Activated CD4-positive, alpha-beta memory T cell treated with anti-CD3 and anti-CD28 coated beads, Interleukin-2, amount 10 ng/mL, durations not matched to agents 7 days and 5 days (primary cell): ENCODE results near the gene NLRP11. TPM values are rescaled to one million over a fixed set of nuclear protein-coding genes. Genes with fewer than 3 reads are reported as not detected.
"Not testable (repeated sequence)": the region's sequence is repeated elsewhere in the genome, so short reads cannot be mapped to it uniquely, and the experiment has no call there.

ENCODE experiments used
- CTCF ChIA-PET: fragments of 350-600 bp; sonication (Branson Sonifier 250); formaldehyde crosslinking; loops from one replicate; lab custom pipeline; 2021; ENCODE audit warnings: antibody characterized with exemption, inconsistent platforms; lab: Charles Lee
- POLR2A ChIA-PET: fragments of 350-600 bp; sonication (Branson Sonifier 250); formaldehyde crosslinking; loops from one replicate; lab custom pipeline; 2021; ENCODE audit warnings: antibody characterized with exemption; lab: Charles Lee
- DNase-seq: peaks from one replicate; pipeline ENCODE4 v3.0.0-alpha.2; 2020
- H3K27ac Mint-ChIP-seq: one replicate; pipeline ENCODE4 v1.8.0; 2021; ENCODE audit warnings: mild to moderate bottlenecking, mixed read lengths
- H3K27me3 Mint-ChIP-seq: one replicate; pipeline ENCODE4 v1.8.0; 2021; ENCODE audit warnings: mixed read lengths
- H3K36me3 Mint-ChIP-seq: one replicate; pipeline ENCODE4 v1.8.0; 2021; ENCODE audit warnings: low read depth, mixed read lengths
- H3K4me1 Mint-ChIP-seq: one replicate; pipeline ENCODE4 v1.8.0; 2021; ENCODE audit warnings: mixed read lengths
- H3K4me3 Mint-ChIP-seq: one replicate; pipeline ENCODE4 v1.8.0; 2021; ENCODE audit warnings: mild to moderate bottlenecking, mixed read lengths
- H3K9me3 Mint-ChIP-seq: one replicate; pipeline ENCODE4 v1.8.0; 2021; ENCODE audit warnings: mixed read lengths
- total RNA-seq, 2 experiments: library from RNA; stranded (reverse); gene quantifications; one replicate each; pipeline ENCODE4 v1.2.3, GENCODE V29; 2021

Gene NLRP11
- total RNA-seq, 2 experiments from 2014 or later: not detected

DNA sequence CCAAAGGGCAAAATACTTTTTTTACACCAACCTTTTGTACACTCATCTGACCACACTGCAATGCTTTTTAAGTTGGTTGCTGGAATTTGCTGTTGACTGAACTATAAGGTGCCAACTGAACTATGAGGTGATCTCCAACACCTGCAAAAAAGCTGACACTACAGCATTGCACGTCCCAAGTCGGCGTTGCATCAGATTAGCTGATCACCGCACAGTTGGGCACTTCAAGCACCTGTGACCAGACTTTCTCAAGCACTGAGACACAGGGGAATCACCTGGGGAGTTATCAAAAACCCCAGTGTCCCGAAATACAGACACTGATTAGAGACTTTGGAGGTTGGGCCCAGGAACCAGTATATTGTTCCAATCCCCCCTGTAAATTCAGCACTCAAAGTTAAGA lies 1.1 kb downstream of the NLRP11 start:
- CTCF ChIA-PET: no interaction called here
- POLR2A ChIA-PET: no interaction called here
- H3K4me1 Mint-ChIP-seq: no peaks in the 10 kb centered on the region
- no peak for DNase-seq
- no peaks in the 10 kb centered on the region for H3K36me3 Mint-ChIP-seq
- no peak overlapping the region for H3K4me3 Mint-ChIP-seq
- peaks cover 6% of the 10 kb centered on the region for H3K9me3 Mint-ChIP-seq
- H3K27me3 Mint-ChIP-seq: no peaks in the 10 kb centered on the region
- no peak overlapping the region for H3K27ac Mint-ChIP-seq

DNA sequence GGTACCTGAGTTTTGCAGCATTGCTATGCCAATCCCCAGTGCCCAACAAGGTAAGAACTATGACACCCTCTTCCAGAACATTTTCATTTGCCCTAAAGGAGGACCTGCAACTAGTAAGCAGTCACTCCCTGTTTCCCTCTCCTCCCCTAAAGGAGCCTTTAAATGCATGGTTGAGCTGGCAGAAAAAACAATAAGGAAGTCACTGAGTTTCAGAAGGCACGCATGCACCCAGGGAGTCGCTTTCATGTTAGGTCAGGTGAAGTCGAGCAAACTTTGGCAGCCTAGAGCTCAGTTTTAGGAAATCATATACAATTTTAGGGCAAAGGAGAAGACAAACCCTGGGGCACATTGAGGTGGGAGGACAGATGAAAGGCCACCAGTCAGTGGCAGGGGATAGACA lies 11.8 kb downstream of the NLRP11 start:
- no peaks in the 10 kb centered on the region for H3K36me3 Mint-ChIP-seq
- H3K4me1 Mint-ChIP-seq: no peaks in the 10 kb centered on the region

DNA sequence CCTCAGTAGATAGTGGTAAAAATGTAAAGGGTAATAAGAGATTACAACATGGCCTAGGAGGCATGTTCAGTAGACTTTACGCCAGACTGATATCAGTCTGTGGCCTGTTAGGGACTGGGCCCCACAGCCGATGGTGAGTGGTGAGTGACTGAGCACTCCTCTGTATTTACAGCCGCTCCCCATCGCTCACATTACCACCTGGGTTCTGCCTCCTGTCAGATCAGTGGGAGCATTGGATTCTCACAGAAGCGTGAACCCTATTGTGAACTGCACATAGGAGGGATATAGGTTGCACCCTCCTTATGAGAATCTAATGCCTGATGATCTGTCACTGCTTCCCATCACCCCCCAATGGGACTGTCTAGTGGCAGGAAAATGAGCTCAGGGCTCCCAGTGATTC lies 17.9 kb downstream of the NLRP11 start:
- no peaks in the 10 kb centered on the region for H3K4me1 Mint-ChIP-seq
- no peaks in the 10 kb centered on the region for H3K36me3 Mint-ChIP-seq
- POLR2A ChIA-PET: no interaction called here
- peaks cover 8% of the 10 kb centered on the region for H3K9me3 Mint-ChIP-seq
- no peak for DNase-seq
- no peak overlapping the region for H3K4me3 Mint-ChIP-seq
- H3K27me3 Mint-ChIP-seq: no peaks in the 10 kb centered on the region
- no peak overlapping the region for H3K27ac Mint-ChIP-seq
- CTCF ChIA-PET: no interaction called here

More for the DNA sequence above, 11.8 kb downstream of the NLRP11 start:
- no peaks in the 10 kb centered on the region for H3K27me3 Mint-ChIP-seq
- no peak for DNase-seq
- peaks cover 10% of the 10 kb centered on the region for H3K9me3 Mint-ChIP-seq
- ChIA-PET CTCF (no interaction called here), POLR2A (no interaction called here)
- no peak overlapping the region for H3K27ac Mint-ChIP-seq
- H3K4me3 Mint-ChIP-seq: no peak overlapping the region

DNA sequence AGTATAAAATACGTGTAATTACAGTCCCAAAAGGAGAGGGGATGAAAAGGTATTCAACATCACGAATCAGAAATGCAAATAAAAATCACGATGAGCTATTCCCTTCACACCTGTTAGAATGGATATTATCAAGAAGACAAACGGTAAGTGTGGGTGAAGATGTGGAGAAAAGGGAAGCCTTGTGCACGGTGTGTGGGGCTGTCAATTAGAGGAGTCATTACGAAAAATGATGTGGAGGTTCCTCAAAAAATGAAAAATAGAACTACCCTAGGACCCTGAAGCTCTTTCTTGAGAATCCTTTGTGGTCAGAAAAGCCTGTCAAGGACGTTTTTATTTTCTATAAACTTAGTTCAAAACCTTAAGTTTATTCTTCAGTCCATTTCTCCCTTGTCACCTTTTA lies 19.4 kb downstream of the NLRP11 start:
- CTCF ChIA-PET: interaction anchor here (4.1 kb wide), 1 partner anchor 180 kb away, joined by 23 read pairs; no protein-coding TSS in a partner anchor
- Mint-ChIP-seq H3K4me3 (no peak overlapping the region), H3K4me1 (no peaks in the 10 kb centered on the region), H3K9me3 (peaks cover 11% of the 10 kb centered on the region), H3K36me3 (no peaks in the 10 kb centered on the region), H3K27ac (no peak overlapping the region), H3K27me3 (no peaks in the 10 kb centered on the region)
- POLR2A ChIA-PET: no interaction called here
- no peak for DNase-seq

DNA sequence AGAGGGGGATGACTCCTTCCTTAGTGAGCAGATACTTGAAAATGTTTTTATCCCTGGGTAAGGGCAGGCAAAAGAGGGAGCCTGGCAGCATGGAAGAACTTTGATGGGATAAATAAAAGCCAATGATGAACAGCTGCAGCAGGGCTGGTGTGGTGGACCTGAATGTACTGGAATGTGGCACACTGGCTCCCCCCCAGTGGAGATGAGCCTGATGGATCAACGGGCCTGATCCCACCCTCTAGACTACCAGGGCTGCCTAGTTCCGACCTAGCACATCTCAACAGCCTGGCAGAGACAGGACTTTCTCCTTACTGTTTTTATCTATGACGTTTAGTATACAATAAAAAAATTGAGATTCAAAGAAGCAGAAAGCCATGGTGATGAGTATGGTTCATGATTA lies 20.5 kb downstream of the NLRP11 start:
- Mint-ChIP-seq H3K27ac (no peak overlapping the region), H3K27me3 (no peaks in the 10 kb centered on the region), H3K4me1 (no peaks in the 10 kb centered on the region), H3K4me3 (no peak overlapping the region), H3K36me3 (no peaks in the 10 kb centered on the region), H3K9me3 (peaks cover 12% of the 10 kb centered on the region)
- DNase-seq: no peak
- POLR2A ChIA-PET: no interaction called here
- CTCF ChIA-PET: interaction anchor here (4.1 kb wide), 1 partner anchor 179 kb away, joined by 23 read pairs; no protein-coding TSS in a partner anchor

DNA sequence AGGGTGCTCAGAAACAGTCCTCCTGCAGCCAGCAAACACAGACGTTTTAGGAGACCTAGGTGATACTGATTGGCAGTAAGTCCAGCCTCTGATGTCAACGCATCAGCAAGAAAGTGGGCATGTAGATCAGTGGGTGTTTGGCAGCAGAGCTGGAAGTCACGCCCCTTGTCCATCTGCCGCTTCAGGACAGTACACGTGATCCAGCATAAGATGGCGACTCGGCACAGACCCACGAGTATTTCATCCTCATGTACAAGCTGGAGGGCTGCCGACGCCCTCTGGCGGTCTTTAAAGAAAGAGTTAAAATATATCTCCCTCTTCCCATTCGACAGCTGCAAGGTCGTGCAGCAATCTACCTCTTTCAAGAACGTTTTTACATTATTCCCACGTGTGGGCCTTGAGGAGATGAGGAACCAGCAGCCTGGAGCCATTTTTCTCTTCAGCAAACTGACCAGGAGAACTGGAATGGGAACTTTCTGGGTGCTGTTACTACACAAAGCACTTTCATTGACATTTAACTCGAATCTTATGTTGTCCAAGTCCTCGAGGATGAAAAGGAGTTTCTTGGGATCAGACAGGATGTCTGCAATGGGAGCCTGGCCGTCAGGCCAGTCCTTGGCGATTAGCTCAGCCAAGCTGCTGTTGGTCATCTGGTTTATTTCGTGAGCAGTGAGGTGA lies 22.3 kb downstream of the NLRP11 start:
- peak; percentile 32 for DNase-seq
- Mint-ChIP-seq H3K4me3 (no peak overlapping the region), H3K27ac (no peak overlapping the region), H3K4me1 (no peaks in the 10 kb centered on the region), H3K36me3 (no peaks in the 10 kb centered on the region), H3K27me3 (no peaks in the 10 kb centered on the region), H3K9me3 (peaks cover 8% of the 10 kb centered on the region)
- ChIA-PET POLR2A (no interaction called here), CTCF (interaction anchor here (0.8 to 4.1 kb wide), 3 partner anchors 15 to 177 kb away, joined by 3 to 23 read pairs (median 3); partner anchors contain the start of gene NLRP11)

DNA sequence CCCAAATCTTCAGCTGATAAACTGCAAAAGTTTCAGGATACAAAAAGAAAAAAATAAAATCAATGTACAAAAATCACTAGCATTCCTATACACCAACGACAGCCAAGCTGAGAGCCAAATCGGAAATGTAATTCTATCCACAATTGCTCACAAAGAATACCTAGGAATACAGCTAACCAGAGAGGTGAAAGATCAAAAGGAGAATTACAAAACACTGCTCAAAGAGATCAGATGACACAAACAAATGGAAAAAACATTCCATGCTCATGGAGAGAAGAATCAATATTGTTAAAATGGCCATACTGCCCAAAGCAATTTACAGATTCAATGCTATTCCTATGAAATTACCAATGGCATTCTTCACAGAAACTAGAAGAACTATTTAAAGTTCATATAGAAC lies 29.5 kb downstream of the NLRP11 start:
- Mint-ChIP-seq H3K4me3 (no peak overlapping the region), H3K27me3 (no peaks in the 10 kb centered on the region), H3K36me3 (no peaks in the 10 kb centered on the region), H3K9me3 (peaks cover 4% of the 10 kb centered on the region), H3K4me1 (no peaks in the 10 kb centered on the region), H3K27ac (no peak overlapping the region)
- no peak for DNase-seq
- CTCF ChIA-PET: no interaction called here
- POLR2A ChIA-PET: no interaction called here

DNA sequence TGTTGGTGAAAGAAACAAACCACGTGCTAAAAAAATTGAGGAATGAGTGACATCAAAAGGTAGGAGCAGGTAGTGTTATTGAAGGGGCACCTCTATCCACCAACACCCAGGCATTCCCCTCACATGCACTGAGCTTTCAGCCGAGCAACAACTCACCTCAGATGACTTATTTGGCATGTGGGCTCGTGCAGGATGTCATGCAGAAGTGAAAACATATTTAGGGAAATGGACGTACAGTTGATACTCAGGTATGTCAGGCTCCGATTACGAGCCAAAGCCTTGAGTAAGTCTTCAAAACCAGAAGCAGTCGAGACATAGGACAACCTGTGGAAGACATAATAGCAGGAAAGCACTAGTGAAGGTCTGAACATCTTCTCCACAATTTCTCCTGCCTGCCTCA lies 30.4 kb downstream of the NLRP11 start:
- POLR2A ChIA-PET: no interaction called here
- no peak for DNase-seq
- H3K4me1 Mint-ChIP-seq: no peaks in the 10 kb centered on the region
- no peak overlapping the region for H3K4me3 Mint-ChIP-seq
- no peaks in the 10 kb centered on the region for H3K27me3 Mint-ChIP-seq
- CTCF ChIA-PET: no interaction called here
- no peaks in the 10 kb centered on the region for H3K9me3 Mint-ChIP-seq
- H3K36me3 Mint-ChIP-seq: no peaks in the 10 kb centered on the region
- no peak overlapping the region for H3K27ac Mint-ChIP-seq

DNA sequence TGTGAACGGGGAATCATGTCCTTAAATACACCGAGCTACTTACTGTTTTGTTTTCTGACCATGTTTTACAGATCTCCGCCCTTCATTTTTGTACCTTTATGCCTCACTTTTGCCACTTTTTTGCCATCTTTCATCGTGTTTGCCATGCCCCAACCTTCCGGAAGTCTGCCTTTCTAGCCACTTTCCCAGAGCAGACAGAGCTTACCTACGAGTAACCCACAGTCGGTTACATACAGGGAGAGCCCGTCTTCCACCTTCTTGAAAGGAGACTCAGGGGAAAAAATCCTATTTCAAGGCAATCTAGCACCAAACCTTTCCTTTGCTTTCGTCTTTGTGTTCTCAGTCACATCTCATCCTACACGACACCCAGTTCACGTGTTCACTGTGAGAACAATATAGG lies 36.8 kb downstream of the NLRP11 start:
- H3K36me3 Mint-ChIP-seq: no peaks in the 10 kb centered on the region
- H3K9me3 Mint-ChIP-seq: no peaks in the 10 kb centered on the region
- H3K4me1 Mint-ChIP-seq: no peaks in the 10 kb centered on the region
- no peaks in the 10 kb centered on the region for H3K27me3 Mint-ChIP-seq
- no peak overlapping the region for H3K4me3 Mint-ChIP-seq
- no peak for DNase-seq
- H3K27ac Mint-ChIP-seq: no peak overlapping the region
- ChIA-PET CTCF (interaction anchor here (1.2 kb wide), 1 partner anchor 15 kb away, joined by 3 read pairs; no protein-coding TSS in a partner anchor), POLR2A (no interaction called here)

DNA sequence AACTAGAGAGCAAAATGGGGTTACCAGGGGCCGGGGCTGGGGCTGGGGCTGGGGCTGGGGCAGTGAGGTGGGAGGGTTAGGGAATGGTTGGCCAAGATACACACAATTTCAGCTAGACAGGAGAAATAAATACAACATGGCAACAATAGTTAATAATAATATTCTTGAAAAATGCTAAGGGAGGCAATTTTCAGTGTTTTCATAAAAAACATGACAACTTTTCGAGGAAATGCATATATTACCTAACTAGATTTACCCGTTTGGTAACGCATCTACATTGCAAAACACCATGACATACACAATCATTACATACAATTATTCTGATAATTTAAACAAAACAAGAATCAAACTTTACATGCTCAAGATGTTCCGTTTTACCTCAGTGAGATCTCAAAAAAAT lies 50.7 kb downstream of the NLRP11 start:
- no peak overlapping the region for H3K27ac Mint-ChIP-seq
- CTCF ChIA-PET: no interaction called here
- DNase-seq: no peak
- H3K27me3 Mint-ChIP-seq: no peaks in the 10 kb centered on the region
- H3K36me3 Mint-ChIP-seq: no peaks in the 10 kb centered on the region
- no peak overlapping the region for H3K4me3 Mint-ChIP-seq
- H3K9me3 Mint-ChIP-seq: no peaks in the 10 kb centered on the region
- POLR2A ChIA-PET: no interaction called here
- H3K4me1 Mint-ChIP-seq: no peaks in the 10 kb centered on the region

DNA sequence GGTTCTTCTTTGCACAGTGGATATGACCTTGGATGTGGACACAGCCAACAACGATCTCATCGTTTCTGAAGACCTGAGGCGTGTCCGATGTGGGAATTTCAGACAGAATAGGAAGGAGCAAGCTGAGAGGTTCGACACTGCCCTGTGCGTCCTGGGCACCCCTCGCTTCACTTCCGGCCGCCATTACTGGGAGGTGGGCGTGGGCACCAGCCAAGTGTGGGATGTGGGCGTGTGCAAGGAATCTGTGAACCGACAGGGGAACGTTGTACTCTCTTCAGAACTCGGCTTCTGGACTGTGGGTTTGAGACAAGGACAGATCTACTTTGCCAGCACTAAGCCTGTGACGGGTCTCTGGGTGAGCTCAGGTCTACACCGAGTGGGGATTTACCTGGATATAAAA lies 53.5 kb downstream of the NLRP11 start:
- no peak for DNase-seq
- Mint-ChIP-seq H3K27me3 (no peaks in the 10 kb centered on the region), H3K4me1 (no peaks in the 10 kb centered on the region), H3K27ac (no peak overlapping the region), H3K9me3 (no peaks in the 10 kb centered on the region), H3K4me3 (no peak overlapping the region), H3K36me3 (no peaks in the 10 kb centered on the region)
- CTCF ChIA-PET: no interaction called here
- POLR2A ChIA-PET: no interaction called here

DNA sequence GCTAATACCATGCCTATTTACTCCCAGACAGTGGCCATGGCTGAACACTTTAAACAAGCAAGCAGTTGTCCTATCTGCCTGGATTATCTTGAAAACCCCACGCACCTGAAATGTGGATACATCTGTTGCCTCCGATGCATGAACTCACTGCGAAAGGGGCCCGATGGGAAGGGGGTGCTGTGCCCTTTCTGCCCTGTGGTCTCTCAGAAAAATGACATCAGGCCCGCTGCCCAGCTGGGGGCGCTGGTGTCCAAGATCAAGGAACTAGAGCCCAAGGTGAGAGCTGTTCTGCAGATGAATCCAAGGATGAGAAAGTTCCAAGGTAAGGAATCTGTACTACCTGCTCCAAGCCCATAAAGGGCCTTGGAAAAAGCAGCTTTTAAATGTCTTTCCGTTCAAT lies 54.3 kb downstream of the NLRP11 start:
- POLR2A ChIA-PET: no interaction called here
- H3K36me3 Mint-ChIP-seq: no peaks in the 10 kb centered on the region
- H3K4me1 Mint-ChIP-seq: no peaks in the 10 kb centered on the region
- no peaks in the 10 kb centered on the region for H3K9me3 Mint-ChIP-seq
- CTCF ChIA-PET: no interaction called here
- no peak for DNase-seq
- H3K4me3 Mint-ChIP-seq: no peak overlapping the region
- no peaks in the 10 kb centered on the region for H3K27me3 Mint-ChIP-seq
- no peak overlapping the region for H3K27ac Mint-ChIP-seq

DNA sequence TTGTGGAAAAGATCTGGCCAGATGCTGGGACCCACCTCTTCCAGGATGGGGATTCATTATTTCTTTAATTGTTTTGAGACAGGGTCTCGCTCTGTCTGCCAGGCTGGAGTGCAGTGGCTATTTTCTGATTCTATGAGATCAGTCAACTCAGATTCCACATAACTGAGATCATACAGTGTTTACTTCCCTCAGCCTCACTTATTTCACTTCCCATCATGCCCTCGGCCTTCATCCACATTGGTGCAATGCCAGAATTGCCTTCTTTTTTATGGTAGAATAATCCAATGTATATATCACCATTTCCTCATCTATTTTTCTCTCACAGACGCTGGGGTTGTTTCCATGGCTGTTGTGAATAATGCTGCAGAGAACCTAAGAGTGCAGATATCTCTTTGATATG lies 62.2 kb downstream of the NLRP11 start:
- POLR2A ChIA-PET: not testable (repeated sequence)

DNA sequence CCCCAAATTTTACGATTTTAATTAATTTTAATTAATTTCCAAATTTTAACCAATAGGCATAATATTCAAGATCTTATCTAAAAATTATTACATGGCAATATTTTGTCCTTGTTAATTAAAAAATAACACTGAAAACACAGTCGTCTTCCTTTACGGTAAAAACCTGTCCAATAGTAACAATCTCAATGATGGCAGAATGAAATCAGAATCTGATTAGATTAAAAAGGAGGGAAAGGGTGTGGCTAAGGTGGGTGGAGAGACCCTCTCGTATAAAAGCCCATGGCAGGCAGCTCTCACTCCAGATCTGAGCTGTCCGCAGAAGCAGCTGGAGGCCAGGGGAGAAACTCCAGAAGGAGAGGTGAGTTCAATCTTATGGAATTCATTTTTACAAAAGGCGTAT lies 63.0 kb downstream of the NLRP11 start, which contains the start of gene RFPL4AL1:
TSS of gene RFPL4AL1 (plus strand) at position 301 of the 400 bp plus-strand sequence. CDS start 2,687 bp downstream, outside the sequence.
- H3K27me3 Mint-ChIP-seq, H3K4me1 Mint-ChIP-seq, POLR2A ChIA-PET, H3K4me3 Mint-ChIP-seq, DNase-seq, H3K36me3 Mint-ChIP-seq, H3K9me3 Mint-ChIP-seq, H3K27ac Mint-ChIP-seq, CTCF ChIA-PET: not testable (repeated sequence)

More for the DNA sequence above, 62.2 kb downstream of the NLRP11 start:
- H3K27me3 Mint-ChIP-seq, DNase-seq, CTCF ChIA-PET, H3K4me3 Mint-ChIP-seq, H3K9me3 Mint-ChIP-seq, H3K4me1 Mint-ChIP-seq, H3K36me3 Mint-ChIP-seq, H3K27ac Mint-ChIP-seq: not testable (repeated sequence)
